Pons (tissue), 1 donor: ENCODE results near the gene HNRNPM.
A peak's percentile ranks its signal among the peaks of the same experiment; 100 is the strongest.
"Not testable (repeated sequence)": the region's sequence is repeated elsewhere in the genome, so short reads cannot be mapped to it uniquely, and the experiment has no call there.

Experiments used
- DNase-seq: peaks from one replicate; pipeline ENCODE4 v3.0.0-alpha.2; 2016; ENCODE audit warnings: low spot score

The HNRNPM gene

DNA sequence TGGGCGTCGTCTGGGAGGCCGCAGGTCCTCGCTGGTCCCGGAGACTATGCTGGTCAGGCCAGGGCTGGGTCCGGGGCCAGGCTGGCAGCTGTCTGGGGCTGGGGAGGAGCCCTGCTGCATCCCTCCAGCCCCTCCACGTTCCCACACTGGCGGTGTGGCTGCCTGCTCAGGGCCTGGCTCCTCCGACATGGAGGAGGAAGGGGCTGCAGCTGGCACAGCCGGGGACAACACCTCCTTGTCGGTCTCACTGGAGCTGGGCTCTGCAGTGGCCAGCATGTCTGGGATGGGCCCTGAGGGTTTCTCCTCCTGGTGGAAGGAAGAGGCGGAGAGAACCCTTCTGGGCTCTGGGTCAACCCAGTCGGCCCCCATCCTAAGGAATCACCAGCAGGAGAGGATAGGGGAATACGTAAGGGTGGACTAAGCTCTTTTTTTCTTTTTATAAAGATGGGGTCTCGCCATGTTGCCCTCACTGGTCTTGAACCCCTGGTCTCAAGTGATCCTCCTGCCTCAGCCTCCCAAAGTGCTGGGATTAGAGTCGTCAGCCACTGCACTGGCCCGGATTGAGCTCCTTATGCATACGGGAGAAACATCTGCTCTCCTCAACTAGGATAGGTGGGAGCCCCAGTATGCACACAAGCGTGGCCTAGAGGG is 68.4 kb downstream of the HNRNPM start:
- DNase-seq, result no peak

DNA sequence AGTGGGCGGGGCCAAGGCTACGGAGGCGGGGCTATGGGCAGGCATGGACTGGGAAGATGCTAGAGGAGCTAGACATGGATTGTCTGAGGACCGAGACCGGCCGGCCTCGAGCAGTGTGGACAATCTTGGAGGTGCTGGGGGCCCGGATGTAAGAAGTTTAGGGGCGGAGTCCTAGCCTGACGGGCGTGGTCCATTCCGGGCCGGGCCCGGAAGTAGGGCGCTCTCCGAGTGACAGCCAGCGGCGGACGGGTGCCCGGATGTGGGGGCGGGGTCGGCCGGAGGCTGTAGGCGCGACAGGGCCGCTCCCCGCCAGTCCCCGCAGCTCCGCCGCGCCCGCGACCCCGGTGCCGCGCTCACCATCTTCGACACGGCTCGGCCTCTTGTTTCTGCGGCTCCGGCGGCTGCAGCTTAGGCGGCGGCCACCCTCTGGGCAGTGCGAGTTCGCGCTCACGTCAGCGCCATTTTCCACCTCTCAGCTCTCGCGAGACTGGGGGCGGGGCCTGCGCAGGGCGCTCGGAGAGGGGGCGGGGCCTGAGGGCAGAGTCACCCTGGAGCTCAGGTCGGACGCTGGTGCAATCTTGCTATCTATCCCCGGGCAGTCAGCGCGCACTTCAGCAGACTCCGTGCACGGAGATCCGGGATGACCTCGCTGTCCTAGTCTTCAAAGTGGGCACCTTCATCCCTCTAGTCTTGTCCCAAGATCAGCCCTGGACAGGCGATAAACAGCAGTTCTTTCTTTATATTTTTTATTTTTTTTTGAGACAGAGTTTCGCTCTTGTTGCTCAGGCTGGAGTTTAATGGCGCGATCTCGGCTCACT is 69.1 kb downstream of the HNRNPM start, which contains the start of gene ZNF414:
TSS of gene ZNF414 (minus strand) at position 481 of the 818 bp plus-strand sequence. CDS start at position 360, 121 bp downstream.
- peak; percentile 86 for DNase-seq

DNA sequence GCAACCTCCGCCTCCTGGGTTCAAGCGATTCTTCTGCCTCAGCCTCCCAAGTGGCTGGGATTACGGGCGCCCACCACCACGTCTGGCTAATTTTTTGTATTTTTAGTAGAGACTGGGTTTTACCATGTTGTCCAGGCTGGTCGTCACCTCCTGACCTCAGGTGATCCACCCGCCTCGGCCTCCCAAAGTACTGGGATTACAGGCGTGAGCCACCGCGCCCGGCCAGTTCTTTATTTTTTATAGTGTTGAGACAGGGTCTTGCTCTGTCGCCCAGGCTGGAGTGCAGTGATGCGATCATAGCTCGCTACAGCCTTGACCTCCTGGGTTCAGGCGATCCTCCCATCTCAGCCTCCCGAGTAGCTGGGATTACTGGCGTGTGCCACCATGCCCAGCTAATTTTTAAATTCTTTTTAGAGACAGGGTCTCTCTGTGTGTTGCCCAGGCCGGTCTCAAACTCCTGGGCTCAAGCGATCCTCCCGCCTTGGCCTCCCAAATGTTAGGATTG is 69.8 kb downstream of the HNRNPM start:
- DNase-seq, result not testable (repeated sequence)

DNA sequence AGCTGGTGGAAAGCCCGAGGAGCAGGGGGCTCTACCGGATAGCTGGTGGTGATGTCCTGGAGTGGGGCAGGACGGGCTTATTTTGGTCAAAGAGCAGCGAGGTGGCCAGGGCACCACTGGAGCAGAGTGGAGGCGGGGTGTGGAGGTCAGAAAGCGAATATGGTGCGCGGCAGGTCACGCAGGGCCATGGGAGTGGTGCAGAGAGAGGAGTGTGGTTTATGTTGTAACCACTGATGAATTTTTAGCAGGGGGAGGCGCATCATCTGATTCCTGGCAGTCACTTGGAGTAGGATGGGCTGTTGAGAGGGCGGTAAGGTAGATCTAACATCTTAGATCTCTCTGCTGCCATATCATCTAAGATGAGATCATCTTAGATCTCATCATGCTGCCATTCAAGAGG is 70.5 kb downstream of the HNRNPM start:
- DNase-seq, result no peak

DNA sequence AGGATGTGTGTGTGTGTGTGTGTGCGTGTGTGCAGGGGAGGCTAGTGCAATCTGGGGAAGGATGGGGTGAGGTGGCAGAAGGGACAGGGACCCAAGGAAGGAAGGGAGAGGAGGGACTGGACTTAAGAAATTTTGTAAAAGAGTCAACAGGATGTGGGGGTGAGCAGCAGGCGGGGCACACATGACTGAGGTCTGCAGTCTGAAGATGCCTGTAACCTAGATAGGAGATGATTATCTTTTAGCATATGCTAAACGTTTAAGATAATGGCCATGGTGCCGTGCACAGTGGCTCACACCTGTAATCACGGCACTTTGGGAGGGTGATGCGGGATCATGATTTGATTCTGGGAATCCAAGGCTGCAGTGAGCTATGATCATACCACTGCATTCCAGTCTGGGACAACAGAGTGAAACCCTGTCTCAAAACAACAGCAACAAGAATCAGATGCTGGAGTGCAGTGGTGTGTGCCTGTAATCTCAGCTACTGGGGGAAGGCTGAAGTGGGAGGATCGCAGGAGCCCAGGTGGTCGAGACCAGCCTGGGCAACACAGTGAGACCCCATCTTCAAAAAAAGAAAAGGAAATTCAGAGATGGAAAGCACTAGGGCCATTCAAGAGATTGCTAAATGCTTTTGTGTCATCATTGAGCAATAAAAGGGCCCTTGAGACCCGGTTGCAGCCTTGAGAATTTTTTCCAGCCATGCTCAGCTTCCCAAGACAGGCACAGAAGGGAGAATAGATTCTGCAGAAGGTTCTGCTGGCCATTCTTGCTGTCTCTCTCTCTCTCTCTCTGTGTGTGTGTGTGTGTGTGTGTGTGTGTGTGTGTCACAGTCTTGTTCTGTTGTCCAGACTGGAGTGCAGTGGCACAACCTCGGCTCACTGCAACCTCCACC is 73.0 kb downstream of the HNRNPM start:
- no peak for DNase-seq

DNA sequence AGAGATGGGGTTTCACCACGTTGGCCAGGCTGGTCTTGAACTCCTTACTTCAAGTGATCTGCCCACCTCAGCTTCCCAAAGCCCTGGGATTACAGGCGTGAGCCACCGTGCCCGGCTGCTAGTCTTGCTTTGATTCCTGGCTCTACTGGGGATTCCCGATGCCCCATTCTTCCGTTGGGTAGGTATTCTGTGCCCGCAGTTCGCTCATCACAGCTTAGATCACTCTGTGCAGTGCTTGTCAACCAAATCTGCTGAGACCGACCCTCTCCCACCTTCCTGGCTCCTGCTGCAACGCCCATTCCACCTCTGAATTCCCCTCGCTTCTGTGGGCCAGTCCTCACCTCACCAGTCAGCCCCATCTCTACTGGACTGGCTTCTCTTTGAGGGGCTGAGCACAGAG is 73.8 kb downstream of the HNRNPM start:
- no peak for DNase-seq

DNA sequence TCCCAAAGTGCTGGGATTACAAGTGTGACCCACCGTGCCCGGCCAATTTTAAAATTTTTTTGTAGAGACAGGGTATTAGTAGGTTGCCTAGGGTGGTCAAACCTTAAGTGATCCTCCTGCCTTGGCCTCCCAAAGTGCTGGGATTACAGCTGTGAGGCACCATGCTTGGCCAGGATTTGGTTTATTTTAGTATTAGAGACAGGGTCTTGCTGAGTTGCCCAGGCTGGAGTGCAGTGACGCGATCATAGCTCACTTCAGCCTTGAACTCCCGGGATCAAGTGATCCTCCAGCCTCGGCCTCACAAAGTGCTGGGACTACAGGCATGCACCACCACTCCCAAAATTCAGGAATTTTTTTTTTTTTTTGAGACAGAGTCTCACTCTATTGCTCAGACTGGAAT is 74.6 kb downstream of the HNRNPM start:
- DNase-seq, result no peak

DNA sequence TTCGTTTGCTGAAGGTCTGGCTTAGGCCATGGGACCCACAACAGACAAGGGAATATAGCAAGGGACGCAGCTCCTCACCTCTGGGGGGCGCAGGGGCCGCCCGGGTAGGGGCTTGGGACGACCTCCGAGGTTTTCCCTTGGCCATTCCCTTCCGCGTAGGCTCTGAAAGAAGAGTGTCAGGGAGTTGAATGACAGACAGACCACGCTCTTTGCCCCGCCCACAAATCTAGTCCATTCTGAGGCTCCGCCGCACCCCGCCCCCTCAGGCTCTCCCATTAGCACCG is 80.6 kb downstream of the HNRNPM start:
- DNase-seq, result no peak

DNA sequence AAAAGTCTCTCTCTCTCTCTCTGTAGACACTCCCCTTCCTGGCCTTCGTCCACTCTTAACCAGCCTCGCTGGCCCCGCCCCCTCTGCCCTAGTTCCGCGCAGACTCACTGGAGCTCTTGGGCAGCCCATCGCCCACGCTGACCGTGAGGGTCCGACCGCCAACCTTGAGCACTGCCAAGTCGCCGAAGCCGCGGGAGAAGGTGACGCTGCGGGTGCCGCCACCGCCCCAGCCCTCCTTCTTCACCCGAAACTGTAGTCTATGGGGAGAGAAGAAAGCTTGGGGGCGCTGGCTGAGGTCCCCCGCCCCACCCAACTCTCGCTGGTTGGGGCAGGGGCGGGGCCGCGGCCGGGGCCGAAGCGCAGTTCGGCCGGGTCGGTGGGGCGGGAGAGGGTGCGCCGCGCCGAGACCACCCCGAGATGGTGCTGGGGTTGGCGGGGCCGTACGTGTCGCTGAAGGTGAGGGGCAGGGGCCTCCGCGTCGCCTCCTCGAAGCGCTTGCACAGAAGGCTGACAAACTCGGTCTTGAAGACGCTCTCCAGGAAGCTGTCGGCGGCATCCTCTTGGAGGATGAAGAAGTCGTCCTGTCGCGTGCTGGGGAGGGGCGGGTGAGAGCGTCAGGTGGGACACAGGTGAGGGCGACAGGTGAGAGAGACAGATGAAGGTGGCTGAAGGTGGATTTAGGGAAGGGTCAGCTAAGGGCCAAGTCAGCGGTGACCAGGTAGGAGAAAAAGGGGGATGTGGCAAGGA is 81.7 kb downstream of the HNRNPM start:
- peak; percentile 84 for DNase-seq

DNA sequence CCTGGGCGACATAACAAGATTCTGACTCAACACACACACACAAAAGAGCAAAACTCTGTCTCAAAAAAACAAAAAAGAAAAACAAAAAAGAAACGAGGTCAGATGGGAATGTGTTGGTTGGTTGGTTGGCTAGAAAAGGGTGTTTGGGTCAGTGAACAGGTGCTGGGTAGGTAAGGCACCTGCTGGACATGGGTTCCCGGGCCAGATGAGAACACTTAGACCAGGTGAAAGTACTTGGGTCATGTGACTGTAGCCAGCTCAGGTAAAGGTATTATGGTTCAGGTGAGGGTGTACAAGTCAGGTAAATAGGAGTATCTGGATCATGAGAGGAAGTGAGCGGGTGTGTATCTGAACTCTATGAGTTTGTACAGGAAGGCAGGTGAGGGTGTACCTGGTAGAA is 83.7 kb downstream of the HNRNPM start:
- no peak for DNase-seq

DNA sequence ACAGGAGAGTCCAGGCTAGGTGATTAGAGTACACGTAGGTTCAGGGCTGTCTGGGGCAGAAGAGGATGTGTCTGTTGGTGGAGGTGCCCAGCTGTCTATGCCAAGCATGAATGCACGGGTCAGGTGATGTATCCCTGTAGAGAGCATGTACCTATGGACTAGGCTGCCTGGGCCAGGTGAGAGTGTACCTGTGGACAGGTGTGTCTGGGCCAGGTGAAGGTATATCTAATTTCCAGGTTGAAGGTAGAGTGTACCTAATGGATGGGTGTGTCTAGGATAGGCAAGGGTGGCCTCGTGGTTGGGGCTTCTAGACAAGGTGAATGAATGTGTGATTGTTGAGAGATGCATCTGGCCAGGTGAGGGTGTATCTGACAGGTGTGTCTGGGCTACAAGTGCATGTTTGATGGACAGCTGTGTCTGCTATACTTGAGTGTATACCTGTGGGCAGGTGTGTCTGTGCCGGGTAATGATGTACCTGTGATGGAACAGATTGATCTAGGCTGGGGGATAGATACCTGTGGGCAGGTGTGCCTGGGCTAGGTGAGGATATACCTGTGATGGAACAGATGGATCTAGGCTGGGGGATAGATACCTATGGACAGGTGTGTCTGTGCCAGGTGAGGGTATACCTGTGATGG is 84.7 kb downstream of the HNRNPM start:
- DNase-seq, result no peak

DNA sequence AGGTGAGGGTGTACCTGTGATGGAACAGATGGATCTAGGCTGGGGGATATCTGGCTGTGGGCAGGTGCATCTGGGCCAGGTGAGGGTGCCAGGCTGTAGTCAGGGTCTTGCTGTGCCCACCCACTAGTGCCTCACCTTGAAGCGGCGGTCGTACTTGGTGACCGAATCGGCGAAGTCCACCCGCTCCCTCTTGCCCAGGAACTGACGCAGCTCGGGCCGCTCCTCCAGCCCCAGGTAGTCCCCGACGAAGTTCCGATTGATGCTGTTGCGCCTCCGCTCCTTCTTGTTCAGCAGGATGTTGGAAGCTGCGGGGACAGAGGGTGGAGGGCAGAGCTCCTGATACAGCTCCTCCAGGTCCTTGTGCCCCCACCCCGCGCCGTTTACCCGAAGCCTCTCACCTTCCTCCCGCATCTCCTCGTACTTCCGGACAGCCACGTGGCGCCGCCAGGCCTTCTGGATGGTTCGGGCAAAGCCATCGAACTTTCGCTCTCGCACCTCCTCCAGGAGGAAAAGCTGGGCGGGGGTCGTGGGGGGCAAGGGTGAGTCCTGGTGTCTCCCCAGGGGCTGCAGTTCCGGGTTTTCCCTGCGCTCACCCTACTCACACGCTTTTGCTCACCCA is 85.4 kb downstream of the HNRNPM start:
- DNase-seq, result no peak

DNA sequence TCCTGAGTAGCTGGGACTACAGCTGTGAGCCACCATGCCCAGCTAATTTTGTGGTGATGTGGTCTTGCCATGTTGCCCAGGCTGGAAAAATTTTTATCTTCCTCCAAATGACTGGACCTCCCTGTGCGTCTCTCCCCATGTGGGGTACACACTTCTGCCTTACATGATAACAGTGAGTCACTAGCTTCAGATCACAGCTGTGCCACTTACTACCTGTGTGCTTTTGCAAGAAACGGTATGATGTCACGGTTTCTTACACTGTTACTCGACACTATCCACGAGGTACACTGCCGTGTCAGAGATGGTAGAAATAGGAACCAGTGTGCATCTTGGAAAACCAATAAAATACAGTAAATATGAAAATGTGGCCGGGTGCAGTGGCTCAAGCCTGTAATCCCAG is 86.7 kb downstream of the HNRNPM start:
- DNase-seq, result no peak

DNA sequence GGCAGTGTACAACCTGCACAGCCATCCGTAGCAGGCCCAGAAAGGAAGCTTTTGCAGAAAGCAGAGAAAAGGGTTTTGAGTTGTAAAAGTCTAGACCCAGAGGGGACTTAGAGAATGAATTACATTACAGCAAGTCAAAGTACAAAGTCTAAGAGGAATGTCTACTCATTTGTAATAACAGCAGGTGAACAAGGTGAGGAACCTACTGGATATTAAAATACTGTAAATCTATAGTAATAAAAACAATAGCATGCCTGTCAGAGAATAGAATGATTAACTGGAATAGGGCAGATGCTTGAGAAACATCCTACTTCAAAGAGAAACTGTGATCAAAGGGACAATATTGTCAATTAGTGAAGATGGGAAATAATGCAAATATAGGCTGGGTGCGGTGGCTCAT is 87.5 kb downstream of the HNRNPM start:
- no peak for DNase-seq

DNA sequence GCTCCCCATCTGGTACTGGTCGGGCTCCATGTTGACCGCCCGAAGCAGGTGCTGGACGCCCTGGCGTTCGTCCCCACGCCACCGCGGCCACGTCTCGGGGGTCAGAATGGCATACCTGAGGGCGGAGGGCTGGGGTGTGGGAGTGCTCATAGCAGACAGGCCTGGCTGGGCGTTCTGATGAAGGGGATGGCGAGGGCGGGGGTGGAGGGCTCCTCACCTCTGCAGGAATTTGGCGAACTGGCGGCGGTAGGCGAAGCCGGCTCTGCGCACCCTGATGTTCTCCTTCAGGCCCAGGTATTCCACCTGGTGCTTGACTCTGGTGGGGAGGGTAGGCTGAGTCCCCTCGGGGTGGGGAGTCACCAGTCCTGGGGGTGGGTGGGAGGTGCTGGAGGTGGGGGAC is 91.5 kb downstream of the HNRNPM start:
- no peak for DNase-seq

DNA sequence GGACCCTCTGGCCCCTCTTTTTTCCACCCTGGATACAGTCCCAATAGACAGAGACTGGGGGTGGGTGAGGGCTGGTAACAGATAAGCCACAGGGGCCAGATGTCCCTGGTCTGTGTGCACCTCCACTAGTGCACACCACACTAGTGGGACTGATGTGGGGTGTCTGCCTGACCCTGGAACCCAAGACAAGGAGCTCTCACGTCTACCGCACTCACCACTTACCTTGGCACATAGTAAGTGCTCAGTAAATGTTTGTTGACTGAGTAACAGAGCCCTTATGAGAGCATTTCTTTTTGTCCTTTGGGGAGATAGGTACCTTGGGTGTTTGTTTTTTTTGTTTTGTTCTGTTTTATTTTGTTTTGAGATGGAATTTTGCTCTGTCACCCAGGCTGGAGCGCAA is 92.3 kb downstream of the HNRNPM start:
- no peak for DNase-seq
